Renal cortex interstitium (tissue), 11 donors: ENCODE data around the gene BNC2. TPM values are rescaled to one million over a fixed set of nuclear protein-coding genes. Genes with fewer than 3 reads are reported as not detected.

ENCODE experiments used
- DNase-seq, 11 donors: peaks; one replicate each; pipeline ENCODE4 v3.0.0-alpha.2; 2013; ENCODE audit warnings: low read depth in 9 of 11, low spot score in 4 of 11; ENCODE audit errors: extremely low read depth in 1 of 11
- polyA plus RNA-seq, 3 donors: library from polyadenylated mRNA; unstranded; fragments of 120-200 nt; gene quantifications; one replicate each; pipeline ENCODE4 v1.2.1, GENCODE V29; 2013; ENCODE audit not compliant: insufficient read length in 3 of 3

BNC2 gene
- polyA plus RNA-seq, 3 donors = 8.9 to 10.2 (median 9.8) TPM

DNA sequence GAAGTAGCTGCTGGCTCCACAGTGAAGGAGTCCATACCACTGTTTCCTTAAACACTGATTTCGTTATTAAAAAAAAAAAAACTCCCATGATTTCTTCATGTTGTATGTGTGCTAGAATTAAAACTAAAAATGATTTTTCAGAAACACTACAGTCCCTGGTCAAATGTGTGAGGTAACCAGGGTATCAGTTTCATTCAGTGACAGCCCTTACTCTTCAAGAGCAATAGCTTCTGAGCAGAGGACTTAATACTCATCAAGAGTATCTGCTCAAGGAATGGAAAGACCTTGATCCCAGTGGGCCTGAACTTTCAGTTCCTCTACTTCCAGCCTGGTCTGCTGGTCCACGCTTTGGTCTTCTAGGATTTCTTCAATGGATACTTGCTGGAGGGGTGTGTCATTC, 95.1 kb downstream of the BNC2 start:
- no peak for DNase-seq

DNA sequence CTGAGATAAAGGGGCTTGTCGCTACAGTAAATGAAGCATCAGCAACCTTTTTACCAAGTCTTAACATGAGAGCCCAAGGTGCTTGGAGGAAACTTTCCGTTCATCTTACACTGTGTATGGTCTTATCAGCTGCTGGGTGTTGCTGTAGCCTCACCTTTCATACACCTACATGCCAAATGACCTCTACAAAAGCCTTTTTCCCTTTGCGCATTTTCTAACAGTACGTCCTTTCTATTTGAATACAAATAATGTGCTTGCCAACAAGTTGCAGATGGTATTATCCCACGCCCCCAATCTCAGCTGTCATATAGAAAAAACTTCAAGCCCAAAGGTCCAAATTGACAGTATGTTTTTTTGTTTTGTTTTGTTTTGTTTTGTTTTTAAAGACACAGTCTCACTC, 96.9 kb downstream of the BNC2 start:
- no peak for DNase-seq

DNA sequence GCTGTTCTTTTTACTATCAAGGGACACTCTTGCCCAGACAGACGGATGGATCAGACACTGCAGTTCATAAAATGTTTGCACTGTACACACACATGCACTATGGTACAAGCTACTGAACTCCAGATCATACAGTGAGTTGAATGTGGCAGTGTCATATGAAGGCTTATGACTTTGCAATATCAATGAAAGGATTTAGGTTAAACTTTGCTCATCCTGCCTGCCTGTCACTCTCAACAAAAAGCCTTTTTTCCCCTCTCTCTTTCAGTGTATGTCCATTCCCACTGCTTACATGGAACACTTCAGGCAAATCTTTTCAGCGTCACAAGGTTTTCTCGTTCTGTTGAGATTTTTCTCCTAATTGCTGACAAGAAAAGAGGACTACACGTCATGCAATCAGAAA, 97.4 kb downstream of the BNC2 start:
- no peak for DNase-seq

- no peak for DNase-seq
Measured at GRCh38 chr9:16771356-16771755, 99.1 kb downstream of the BNC2 start.

DNA sequence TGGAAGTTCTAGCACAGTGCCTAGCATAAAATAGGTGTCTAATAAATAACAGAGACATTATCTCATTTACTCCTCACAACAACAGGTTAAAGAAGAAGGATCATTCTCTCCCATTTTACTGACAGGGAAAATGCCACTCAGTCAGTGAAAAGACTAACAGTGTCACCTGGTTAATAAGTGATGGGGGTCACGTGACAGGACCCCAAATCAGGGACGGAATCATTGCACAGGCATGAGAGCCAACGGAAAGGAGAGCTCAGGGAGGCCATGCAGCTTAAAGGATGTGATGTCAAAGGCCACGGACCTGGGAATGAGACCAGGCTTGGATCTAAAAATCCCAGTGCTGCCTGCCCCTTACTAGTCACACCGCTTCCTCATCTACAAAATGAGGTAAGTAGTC, 101.2 kb downstream of the BNC2 start:
- DNase-seq = peak in 1 of 11 donors; percentile 14

DNA sequence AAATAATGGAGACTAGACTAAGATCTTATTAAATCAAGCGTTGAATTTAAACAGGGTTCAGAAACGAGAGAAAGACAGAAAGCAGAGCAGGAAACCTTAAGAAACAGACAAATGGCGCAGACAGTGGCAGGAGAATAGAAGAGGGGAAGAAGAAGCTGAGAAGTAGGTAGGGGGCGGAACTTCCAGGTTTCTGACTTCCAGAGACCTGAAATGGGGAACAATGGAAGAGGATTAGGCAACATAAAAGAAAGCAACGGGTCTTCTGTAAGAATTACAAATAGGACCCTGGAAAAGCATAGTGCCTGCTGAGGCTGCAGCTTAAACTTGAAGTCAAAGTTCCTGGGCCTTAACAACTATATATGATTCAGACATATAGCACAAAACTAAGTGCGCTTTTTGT, 101.7 kb downstream of the BNC2 start:
- DNase-seq = no peak

DNA sequence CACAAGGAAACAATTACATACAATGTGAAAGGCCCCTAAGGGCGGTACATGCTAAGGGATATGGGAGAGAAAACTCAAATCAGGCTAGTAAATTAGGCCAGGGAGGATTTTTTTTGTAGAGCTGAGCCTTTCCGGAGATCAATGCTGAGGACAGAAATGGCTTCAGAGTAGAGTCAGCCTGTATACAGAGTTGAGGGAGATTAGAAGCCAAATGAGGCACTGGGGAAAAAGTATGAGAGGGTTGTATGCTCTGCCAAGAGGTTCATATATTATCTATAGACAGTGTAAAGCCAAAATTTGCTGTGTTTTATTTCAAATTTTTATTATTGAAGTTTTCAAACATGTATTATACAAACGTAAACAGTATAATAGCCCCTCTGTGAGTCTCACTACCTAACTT, 103.1 kb downstream of the BNC2 start:
- no peak for DNase-seq

DNA sequence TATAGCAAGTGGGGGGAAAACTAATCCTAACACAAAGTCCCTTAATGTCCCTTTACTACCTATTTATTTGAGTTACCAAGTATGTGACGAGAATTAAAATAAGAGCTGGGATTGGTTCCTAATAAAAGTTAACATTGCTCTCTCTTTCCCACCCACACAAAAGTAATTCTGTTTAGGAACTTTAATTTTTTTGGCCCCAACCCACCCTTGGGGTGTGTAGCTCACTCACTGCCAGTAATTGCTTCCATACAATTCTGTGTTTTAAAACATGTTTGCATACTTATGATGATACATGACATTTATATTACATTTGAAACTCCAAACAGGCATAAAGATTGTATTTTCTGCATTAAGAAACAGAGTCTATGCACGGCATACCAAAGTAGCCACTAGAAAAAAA, 106.5 kb downstream of the BNC2 start:
- no peak for DNase-seq

- DNase-seq = no peak
Measured at GRCh38 chr9:16755467-16756160, 114.9 kb downstream of the BNC2 start.

DNA sequence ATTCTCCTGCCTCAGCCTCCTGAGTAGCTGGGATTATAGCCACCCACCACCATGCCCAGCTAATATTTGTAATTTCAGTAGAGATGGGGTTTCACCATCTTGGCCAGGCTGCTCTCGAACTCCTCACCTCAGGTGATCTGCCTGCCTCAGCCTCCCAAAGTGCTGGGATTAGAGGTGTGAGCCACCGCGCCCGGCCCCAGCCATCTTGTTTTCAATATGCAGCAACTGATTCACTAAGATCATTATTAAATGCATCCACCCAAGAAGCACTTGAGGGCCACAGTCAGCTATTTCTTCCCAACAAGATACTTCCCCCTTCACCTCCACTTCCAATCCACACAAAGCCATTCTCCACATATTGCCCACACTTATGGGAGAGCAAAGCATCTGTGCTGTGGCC, 115.8 kb downstream of the BNC2 start:
- no peak for DNase-seq

GRCh38 chr9:16753256-16753655, 117.2 kb downstream of the BNC2 start:
- DNase-seq = no peak

GRCh38 chr9:16752601-16753000, 117.9 kb downstream of the BNC2 start:
- no peak for DNase-seq

DNA sequence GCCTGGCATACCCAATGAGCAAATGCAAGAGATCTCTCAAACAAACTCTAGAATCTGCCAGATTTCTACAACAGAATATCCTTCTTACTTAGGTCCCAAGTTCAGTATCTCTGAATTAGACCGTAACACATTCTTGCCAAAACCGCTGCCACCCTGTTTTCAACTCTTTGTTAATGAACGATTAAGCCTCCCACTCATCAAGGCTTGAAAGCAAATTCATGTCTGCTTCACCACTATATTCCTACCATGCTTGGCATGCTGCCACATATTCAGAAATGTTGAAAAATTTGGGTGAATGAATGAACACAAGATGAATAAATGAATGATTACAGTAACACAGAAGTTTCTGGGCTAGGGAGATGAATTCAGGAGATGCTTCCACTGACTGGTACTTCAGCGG, 119.9 kb downstream of the BNC2 start:
- no peak for DNase-seq

GRCh38 chr9:16745359-16745758, 125.1 kb downstream of the BNC2 start:
- DNase-seq = no peak

GRCh38 chr9:16744394-16744793, 126.1 kb downstream of the BNC2 start:
- no peak for DNase-seq

DNA sequence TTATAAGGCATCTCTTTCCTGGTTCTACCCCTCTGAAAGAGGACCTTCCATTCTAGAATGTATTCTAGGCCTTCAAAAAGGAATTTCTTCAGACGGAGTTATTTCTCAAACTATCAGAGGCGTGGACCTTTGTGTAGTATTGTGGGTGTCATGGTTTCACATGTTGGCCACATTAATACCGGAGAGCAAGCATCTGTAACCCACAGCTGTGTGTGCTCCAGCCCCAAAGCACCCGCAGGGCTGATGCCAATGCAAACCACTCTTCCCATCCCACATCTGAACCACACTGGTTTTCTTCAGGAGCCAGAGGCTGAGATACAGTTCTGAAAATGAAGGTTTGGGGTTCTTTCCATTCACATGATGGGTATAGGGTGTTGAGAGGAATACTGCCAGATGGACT, 127.1 kb downstream of the BNC2 start:
- no peak for DNase-seq

- DNase-seq = no peak
Measured at GRCh38 chr9:16735001-16735400, 135.5 kb downstream of the BNC2 start.

DNA sequence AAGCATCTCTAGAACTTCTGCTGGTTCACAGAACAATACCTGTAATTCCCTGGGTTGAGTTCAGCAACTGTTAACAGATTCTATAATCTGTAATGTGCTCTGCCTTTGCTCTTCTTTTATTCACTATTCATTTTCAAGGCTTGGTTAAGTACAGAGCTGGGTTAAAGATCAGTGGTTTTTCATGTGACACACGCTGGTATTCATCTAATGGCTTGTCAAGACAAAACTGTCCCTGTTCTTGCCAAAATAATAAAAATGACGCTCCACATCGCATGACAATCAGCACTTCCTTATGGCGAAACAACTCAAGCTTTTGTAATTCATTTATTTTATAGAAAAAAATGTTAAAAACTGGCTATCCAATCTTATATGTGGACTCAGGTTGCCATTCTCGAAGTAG, 137.9 kb downstream of the BNC2 start:
- no peak for DNase-seq

- DNase-seq = no peak
Measured at GRCh38 chr9:16730162-16730561, 140.3 kb downstream of the BNC2 start.

- DNase-seq = no peak
Measured at GRCh38 chr9:16729651-16730050, 140.8 kb downstream of the BNC2 start.

GRCh38 chr9:16728137-16728508, 142.3 kb downstream of the BNC2 start:
- no peak for DNase-seq
